Mesenteric fat pad (tissue), 1 donor: ENCODE results near the gene CHCHD6. TPM values are rescaled to one million over a fixed set of nuclear protein-coding genes. Genes with fewer than 3 reads are reported as not detected.
A peak's percentile ranks its signal among the peaks of the same experiment; 100 is the strongest.

Experiments used
- DNase-seq: peaks from one replicate; pipeline ENCODE4 v3.0.0-alpha.2; 2020; ENCODE audit warnings: low spot score
- total RNA-seq: library from RNA; stranded (reverse); fragmentation: NEBNext Ultra II Directional; extraction: Animal tissue kit (Norgen Biotek cat#: 25700); gene quantifications from one replicate; pipeline ENCODE4 v1.2.1, GENCODE V29; 2021
- donor health status: DM: yes; HTN: yes; CAD: no.

Gene CHCHD6
- total RNA-seq, 1 donor from 2014 or later: 10.9 TPM

DNA sequence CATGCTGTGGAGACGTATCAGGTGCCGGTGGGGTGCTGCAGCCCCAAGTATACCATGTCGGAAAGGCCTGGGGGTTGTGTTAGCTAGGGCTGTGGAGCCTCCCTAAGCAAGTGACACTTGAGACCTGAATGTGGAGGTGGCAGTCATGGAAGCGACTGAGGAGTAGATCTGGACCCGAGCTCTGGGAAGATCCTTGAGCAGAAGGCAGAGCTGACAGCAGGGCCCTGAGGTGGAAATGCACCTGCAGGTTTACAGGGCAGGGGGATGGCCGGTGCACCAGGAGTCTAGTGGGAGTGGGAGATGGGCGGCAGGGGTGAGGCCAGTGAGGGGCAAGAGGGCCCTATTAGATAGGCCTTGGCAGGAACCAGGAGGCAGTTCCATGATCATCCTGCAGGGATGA, 187.1 kb downstream of the CHCHD6 start:
- DNase-seq: no peak

DNA sequence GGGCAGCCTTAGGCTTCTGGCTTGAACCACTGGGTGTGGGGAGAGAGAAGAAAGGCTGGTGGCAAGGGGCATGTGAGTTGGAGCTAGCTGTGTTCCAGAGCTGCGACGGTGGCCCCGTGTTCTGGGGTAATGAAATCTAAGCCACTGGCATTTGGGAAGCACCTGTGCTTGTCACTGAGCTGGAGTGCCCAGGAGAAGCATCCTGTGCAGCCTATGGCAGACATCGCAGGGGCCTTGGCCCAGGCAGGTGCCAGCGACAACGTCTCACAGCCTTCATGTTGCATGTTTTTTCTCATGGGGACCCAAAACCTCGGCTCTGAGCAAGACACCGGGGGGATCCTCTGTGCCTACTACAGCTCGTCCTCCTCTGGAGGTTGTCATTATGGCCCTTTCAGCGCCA, 187.8 kb downstream of the CHCHD6 start:
- DNase-seq: no peak

- DNase-seq: no peak
Observed at GRCh38 chr3:126893651-126894050, 189.6 kb downstream of the CHCHD6 start.

DNA sequence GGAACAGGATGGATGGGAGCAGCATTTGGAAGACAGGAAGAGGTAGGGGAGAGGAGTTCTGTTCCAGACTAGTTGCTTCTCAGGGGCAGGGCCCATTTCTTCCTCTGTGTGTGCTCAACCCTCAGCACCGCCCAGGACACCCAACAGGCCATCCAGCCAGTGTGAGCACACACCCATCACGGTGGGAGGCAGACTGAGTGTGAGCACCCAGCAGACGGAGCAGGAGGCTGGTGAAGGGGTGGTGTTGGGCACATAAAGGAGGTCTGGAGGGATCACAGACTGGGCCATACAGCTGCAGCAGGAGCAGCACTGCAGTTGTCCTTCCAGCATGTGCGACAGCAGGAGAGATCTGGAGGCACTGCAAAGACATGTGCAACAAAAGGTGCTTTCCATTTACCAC, 190.4 kb downstream of the CHCHD6 start:
- no peak for DNase-seq

DNA sequence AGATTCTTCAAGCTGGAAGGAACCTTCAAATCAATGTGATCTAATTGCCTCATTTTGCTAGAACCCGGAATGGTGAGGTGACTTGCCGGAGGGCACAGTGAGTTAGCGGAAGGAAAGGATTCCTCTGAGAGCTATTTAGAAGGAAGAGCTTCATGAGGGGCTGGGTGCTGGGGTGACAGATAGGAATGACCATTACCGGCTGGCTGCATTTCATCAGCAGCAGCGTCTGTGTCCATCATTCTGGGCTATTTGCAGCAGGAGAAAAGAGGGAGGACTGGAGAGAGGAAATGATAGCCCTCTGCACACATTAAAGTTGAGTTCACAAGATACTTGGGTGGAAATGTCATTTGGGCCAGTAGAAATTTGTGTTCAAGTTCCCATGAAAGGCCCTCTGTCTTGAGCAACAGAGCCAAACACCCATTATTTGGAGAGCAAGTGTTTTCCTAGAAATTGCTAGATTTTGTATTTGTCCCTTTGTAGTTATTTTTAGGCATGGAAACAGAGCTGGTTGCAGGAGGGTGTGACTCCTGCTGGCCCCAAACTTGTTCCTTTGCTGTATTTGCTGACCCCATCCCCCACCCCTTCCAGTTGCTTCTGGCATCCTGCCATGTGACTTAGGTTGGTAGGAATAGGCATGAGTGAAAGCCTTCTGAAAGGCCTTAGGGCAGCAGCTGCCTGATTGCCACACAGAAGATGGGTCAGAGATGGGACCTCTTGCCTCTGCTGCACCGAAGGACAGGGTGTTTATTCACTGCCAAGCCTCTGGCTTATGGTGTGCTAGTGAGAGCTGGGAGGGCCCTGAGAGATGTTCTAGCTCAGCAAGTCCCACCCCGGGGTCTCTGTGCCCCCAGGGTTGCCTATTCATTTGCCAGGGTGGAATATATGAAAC, 191.4 kb downstream of the CHCHD6 start:
- DNase-seq: no peak

DNA sequence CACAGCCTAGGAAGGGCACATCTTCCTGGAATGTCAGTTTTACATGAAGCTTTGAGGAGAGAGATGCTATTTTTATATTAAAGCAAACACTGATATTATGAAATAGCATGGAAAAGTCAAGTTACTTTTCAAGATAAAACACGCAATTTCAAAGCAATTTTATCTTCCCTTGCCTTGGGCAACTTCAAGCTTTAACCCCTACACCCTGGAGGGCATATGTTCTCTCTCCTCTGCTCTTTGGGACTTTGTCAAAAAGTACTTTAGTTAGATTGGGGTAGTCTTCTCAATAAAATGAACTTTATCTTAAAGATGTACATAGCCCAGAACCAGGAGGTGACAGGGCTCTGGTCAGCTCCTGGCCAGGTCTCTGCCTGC, 192.0 kb downstream of the CHCHD6 start:
- DNase-seq: no peak

DNA sequence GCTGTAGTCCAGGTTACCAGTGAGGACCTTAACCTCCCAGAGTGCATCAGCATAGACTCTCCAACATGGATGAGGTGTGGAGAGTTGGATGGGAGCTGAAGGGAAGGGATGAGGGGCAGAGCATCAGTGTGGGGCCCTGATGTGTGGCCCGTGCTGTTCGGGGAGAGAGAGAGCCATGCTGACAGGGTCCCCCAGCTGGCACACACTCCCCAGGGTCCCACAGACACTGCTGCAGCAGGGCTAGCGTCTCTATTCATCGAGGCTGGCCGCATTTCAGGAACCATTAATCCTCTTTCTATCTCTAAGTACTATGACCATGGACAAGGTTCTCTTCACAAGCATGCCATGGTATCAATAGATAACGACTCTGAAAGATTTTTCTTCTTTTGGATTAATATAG, 192.9 kb downstream of the CHCHD6 start:
- peak; percentile 18 for DNase-seq

DNA sequence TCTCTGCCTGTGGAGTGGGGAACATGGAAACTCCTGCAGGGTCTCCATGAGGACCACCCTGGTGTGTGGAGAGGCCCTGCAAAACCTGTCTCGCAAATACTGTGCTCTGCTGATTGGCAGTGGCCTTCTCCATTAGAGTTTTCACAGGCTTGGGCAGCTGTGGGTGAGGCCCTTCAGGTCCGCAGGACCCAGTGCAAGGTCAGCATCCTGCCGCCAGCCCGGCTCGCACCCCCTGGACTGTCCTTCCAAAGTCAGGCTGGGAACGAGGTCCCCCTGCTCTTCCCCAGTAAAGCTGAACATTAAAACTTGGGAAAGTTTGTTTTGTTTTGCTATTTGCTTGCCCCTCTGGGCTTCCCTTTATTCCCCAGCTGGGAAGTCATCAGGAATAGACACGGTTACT, 193.9 kb downstream of the CHCHD6 start:
- peak; percentile 83 for DNase-seq

- DNase-seq: peak; percentile 12
Observed at GRCh38 chr3:126900859-126901540, 197.0 kb downstream of the CHCHD6 start.

DNA sequence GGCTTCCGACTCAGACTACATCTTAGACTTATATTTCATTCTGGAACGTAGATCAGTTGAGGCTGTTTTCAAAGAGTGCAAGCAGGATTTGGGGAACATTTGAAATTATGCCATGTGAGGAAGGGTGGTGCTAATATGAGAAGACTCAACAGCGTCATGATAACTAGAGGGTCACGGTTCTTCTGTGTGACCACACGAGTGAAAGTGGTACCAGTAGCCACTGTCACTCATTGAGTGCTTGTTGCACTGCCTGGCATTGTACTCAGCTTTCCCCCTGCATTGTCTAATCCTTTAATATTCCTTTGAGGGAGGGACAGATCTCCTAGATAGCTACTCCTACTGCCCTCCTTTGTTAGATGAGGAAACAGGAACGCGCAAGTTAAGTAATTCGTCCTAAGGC, 197.6 kb downstream of the CHCHD6 start:
- no peak for DNase-seq

- DNase-seq: no peak
Observed at GRCh38 chr3:126903521-126903920, 199.5 kb downstream of the CHCHD6 start.

DNA sequence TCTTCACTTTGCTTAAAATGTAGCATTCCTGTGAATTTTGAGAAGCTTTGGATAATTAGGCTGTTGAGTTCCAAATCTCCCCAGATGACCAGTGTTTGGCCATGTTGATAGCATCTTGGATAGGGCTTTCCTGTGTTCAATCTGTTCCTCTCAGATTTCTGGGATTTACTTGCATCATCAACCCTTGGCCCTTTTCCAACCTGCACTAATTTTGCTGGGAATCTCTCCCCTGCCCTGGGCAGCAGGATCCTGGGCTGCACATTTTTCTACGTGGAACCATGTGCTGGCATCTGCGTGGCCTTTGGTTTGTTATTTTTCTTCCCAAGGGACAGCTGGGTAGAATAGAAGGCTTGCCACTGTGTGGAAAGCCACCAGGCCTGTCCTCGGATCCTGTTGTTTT, 203.5 kb downstream of the CHCHD6 start:
- no peak for DNase-seq

- DNase-seq: no peak
Observed at GRCh38 chr3:126908752-126909275, 204.8 kb downstream of the CHCHD6 start.

DNA sequence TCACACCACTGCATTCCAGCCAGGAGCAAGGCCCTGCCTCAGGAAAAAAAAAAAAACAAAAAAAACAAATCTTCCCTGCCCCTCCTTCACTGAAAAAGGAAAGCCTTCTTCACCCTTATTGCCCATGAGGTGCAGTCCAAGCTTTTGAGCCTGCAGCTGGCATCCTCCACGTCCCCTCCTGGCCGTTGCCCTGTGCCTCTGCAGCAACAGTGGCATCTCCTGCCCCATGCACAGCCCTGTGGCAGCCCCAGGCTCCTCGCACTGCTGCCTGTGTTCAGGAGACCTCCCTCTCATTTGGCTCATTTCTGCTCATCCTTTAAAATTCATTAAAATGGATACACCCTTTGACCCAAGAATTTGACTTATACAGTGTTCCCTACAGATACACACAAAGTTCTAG, 206.2 kb downstream of the CHCHD6 start:
- DNase-seq: no peak

DNA sequence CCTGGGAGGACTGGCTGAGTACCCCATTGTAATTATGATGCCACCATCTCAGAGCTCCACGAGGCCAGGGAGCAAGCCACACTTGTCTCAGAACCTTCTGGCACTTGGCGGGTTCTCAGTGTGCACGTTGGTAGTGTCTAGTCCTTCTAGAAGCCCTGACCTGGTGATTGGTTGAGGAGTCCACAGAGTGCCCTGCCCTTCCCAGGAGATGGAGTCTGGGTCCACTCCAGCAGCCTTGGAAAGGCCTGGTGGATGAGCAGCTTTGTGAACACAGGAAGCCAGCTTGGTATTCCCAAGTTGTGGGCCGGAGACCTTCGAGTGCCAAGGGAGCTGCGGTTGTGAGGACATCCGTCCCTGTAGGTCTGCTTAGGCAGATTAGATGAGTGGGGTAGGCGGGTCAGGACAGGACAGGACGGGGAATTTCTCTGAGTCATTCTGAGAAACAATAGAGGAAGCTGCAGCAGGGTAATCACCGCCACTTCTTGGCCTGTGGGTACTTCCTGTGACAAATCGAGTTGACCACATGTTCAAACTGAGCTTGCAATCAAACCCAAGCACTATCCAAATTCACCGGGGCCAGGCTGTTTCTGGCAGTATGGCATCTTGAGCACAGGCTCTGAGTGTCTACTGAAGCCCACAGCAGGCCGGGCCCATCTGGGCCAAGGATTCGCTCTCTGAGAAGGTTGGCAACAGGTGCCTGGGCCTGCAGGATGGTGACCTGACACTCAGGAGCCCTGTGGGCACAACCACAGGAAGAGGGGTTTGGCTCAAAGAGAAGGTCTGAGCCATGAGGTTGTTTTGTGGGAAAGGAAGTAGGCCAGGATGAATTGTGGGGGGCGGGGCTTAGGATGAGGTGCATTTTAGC, 207.4 kb downstream of the CHCHD6 start:
- no peak for DNase-seq

DNA sequence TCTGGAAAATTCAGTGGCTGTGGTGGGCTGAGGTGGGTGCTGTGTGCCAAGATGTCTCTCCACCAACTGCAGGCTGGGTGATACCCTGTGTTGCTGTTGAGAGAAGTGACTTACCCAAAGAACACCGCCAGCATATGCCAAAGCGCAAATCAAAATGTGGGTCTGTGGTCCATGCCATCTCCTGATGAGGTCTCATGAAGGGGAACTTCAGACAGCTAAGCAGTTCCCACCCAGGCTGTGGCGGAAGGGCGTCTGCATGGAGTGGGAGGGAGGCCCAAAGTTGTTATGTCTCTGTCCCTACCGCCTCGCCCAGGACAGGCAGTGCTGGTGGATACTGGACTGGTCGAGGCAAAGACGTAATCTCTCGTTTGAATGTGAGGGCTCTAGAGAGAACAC, 208.0 kb downstream of the CHCHD6 start:
- DNase-seq: no peak

GRCh38 chr3:126912491-126913195, 208.6 kb downstream of the CHCHD6 start:
- no peak for DNase-seq

DNA sequence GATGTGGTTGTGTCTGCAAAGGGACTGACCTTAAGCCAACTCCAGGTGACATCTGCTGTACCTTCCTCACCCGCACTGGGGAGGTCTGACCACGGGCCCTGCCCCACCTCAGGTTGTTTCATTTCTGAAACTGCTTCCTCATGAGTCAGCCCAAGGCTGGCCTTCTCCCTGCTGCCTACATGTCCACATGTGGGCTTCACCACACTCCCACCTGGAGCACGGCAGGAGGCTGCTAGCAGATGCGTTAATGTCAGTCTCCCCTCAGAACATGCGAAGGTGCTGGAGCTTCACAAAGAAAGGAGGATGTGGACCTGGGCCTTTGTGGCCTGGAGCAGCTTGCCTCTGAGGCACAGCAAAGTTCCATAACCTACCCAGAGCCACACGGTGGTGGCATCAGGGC, 209.5 kb downstream of the CHCHD6 start:
- no peak for DNase-seq

GRCh38 chr3:126914226-126914625, 210.2 kb downstream of the CHCHD6 start:
- no peak for DNase-seq

GRCh38 chr3:126915015-126915414, 211.0 kb downstream of the CHCHD6 start:
- DNase-seq: no peak

DNA sequence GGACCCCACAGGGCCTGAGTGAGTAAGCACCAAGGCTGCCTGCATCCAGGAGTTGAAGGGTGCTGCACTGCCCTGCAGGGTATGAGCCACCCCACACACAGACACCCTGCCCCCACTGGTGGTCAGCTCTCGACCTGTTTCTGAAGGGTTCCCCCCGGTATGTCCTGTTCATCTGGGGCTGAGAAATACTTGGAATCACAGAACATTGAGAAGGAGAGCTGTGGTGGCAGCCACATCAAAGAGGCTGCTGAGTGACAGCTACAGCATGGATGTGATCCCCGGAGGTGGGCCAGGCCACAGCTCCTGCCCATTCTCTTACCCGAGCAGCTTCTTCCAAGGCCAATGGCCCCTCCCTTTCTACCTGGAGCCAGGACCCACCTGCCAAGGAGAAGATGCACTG, 212.5 kb downstream of the CHCHD6 start:
- no peak for DNase-seq
